GM21360 (cell line): ENCODE data around the gene DGKG.

Experiments
- ATAC-seq: cut with Tn5 transposase; IDR thresholded peaks from one replicate; pipeline ENCODE4 v1.9.1; 2021; ENCODE audit warnings: mild to moderate bottlenecking, moderate library complexity; ENCODE audit not compliant: unreplicated experiment

DGKG gene

GRCh38 chr3:186181901-186182300 is 180.1 kb downstream of the DGKG start:
- no peak for ATAC-seq

- no peak for ATAC-seq
Observed at GRCh38 chr3:186180891-186181481, 181.0 kb downstream of the DGKG start.

GRCh38 chr3:186180151-186180550 is 181.9 kb downstream of the DGKG start:
- ATAC-seq, result no peak

GRCh38 chr3:186178412-186178811 is 183.6 kb downstream of the DGKG start:
- no peak for ATAC-seq

GRCh38 chr3:186176373-186176990 is 185.6 kb downstream of the DGKG start:
- ATAC-seq, result no peak

- no peak for ATAC-seq
Observed at GRCh38 chr3:186173224-186173815, 188.7 kb downstream of the DGKG start.

- ATAC-seq, result no peak
Observed at GRCh38 chr3:186172353-186172752, 189.7 kb downstream of the DGKG start.

- no peak for ATAC-seq
Observed at GRCh38 chr3:186171521-186171920, 190.5 kb downstream of the DGKG start.

- ATAC-seq, result no peak
Observed at GRCh38 chr3:186170516-186170915, 191.5 kb downstream of the DGKG start.

- ATAC-seq, result no peak
Observed at GRCh38 chr3:186169379-186169778, 192.7 kb downstream of the DGKG start.

- no peak for ATAC-seq
Observed at GRCh38 chr3:186168976-186169375, 193.1 kb downstream of the DGKG start.

GRCh38 chr3:186167646-186168395 is 194.2 kb downstream of the DGKG start:
- no peak for ATAC-seq

- ATAC-seq, result no peak
Observed at GRCh38 chr3:186166491-186167288, 195.3 kb downstream of the DGKG start.

GRCh38 chr3:186166036-186166435 is 196.0 kb downstream of the DGKG start:
- no peak for ATAC-seq

- ATAC-seq, result no peak
Observed at GRCh38 chr3:186165331-186165730, 196.7 kb downstream of the DGKG start.

GRCh38 chr3:186164696-186165095 is 197.3 kb downstream of the DGKG start:
- ATAC-seq, result no peak

GRCh38 chr3:186162221-186162620 is 199.8 kb downstream of the DGKG start:
- peak; percentile 73 for ATAC-seq

GRCh38 chr3:186160691-186161243 is 201.3 kb downstream of the DGKG start:
- ATAC-seq, result no peak

GRCh38 chr3:186154641-186155040 is 207.4 kb downstream of the DGKG start:
- ATAC-seq, result no peak

GRCh38 chr3:186152889-186153292 is 209.1 kb downstream of the DGKG start:
- peak; percentile 87 for ATAC-seq

- ATAC-seq, result peak; percentile 26
Observed at GRCh38 chr3:186152361-186152798, 209.7 kb downstream of the DGKG start.
